CD4-positive, alpha-beta T cell treated with Interleukin-6 at 100 ng/mL for 8 hours (primary cell): ENCODE data around the gene PPP1R9A.

Experiments
- DNase-seq: peaks from one replicate; pipeline ENCODE4 v3.0.0-alpha.2; 2020; ENCODE audit warnings: mixed read lengths, low spot score

Gene PPP1R9A

GRCh38 chr7:95035295-95035694 lies 127.9 kb downstream of the PPP1R9A start:
- DNase-seq = no peak

- DNase-seq = no peak
Observed at GRCh38 chr7:95041031-95041430, 133.6 kb downstream of the PPP1R9A start.

GRCh38 chr7:95045236-95045923 lies 138.0 kb downstream of the PPP1R9A start:
- DNase-seq = no peak

GRCh38 chr7:95046494-95047240 lies 139.3 kb downstream of the PPP1R9A start:
- DNase-seq = no peak

GRCh38 chr7:95047291-95047690 lies 139.9 kb downstream of the PPP1R9A start:
- DNase-seq = no peak

- no peak for DNase-seq
Observed at GRCh38 chr7:95052566-95053094, 145.2 kb downstream of the PPP1R9A start.

- no peak for DNase-seq
Observed at GRCh38 chr7:95054386-95054785, 147.0 kb downstream of the PPP1R9A start.

- no peak for DNase-seq
Observed at GRCh38 chr7:95055295-95055694, 147.9 kb downstream of the PPP1R9A start.

- no peak for DNase-seq
Observed at GRCh38 chr7:95056107-95056739, 148.8 kb downstream of the PPP1R9A start.

- no peak for DNase-seq
Observed at GRCh38 chr7:95056901-95057300, 149.5 kb downstream of the PPP1R9A start.

GRCh38 chr7:95059842-95060313 lies 152.5 kb downstream of the PPP1R9A start:
- DNase-seq = no peak

- DNase-seq = no peak
Observed at GRCh38 chr7:95062901-95063300, 155.5 kb downstream of the PPP1R9A start.

- no peak for DNase-seq
Observed at GRCh38 chr7:95066737-95067530, 159.5 kb downstream of the PPP1R9A start.

GRCh38 chr7:95088536-95089215 lies 181.3 kb downstream of the PPP1R9A start:
- no peak for DNase-seq

GRCh38 chr7:95089414-95090315 lies 182.3 kb downstream of the PPP1R9A start:
- no peak for DNase-seq

GRCh38 chr7:95092324-95092723 lies 184.9 kb downstream of the PPP1R9A start:
- DNase-seq = no peak

GRCh38 chr7:95095259-95095965 lies 188.0 kb downstream of the PPP1R9A start:
- no peak for DNase-seq

- DNase-seq = no peak
Observed at GRCh38 chr7:95095966-95096540, 188.7 kb downstream of the PPP1R9A start.

GRCh38 chr7:95097291-95097690 lies 189.9 kb downstream of the PPP1R9A start:
- DNase-seq = no peak
